ENCODE results near the gene DHRS3.

DNA sequence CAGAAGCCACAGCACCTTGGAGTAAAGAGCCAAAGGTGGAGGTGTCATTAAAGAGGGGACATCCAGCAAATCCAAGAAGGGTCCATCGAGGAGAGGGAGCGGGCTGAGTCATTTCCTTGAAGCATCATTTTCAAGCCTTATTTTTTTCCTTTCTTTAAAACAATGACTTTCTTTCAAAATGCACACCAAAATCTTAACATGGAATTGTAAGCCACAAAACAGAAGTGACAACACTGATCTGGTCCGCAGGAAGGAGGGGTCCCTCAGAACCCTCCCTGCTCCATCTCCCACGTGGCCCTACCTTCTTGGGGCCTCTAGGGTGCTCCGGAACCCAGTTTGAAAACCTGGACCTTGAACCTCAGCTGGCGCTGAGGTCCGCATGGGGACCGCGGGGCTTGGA, 14.8 kb downstream of the DHRS3 start:
- no peak for TF ChIP-seq XBP1 (CRISPR knock-in tag; IDR thresholded peaks at IDR 0.05)
- TF ChIP-seq ARNT (IDR thresholded peaks at IDR 0.05) = no peak
- TF ChIP-seq, protein P1, sequence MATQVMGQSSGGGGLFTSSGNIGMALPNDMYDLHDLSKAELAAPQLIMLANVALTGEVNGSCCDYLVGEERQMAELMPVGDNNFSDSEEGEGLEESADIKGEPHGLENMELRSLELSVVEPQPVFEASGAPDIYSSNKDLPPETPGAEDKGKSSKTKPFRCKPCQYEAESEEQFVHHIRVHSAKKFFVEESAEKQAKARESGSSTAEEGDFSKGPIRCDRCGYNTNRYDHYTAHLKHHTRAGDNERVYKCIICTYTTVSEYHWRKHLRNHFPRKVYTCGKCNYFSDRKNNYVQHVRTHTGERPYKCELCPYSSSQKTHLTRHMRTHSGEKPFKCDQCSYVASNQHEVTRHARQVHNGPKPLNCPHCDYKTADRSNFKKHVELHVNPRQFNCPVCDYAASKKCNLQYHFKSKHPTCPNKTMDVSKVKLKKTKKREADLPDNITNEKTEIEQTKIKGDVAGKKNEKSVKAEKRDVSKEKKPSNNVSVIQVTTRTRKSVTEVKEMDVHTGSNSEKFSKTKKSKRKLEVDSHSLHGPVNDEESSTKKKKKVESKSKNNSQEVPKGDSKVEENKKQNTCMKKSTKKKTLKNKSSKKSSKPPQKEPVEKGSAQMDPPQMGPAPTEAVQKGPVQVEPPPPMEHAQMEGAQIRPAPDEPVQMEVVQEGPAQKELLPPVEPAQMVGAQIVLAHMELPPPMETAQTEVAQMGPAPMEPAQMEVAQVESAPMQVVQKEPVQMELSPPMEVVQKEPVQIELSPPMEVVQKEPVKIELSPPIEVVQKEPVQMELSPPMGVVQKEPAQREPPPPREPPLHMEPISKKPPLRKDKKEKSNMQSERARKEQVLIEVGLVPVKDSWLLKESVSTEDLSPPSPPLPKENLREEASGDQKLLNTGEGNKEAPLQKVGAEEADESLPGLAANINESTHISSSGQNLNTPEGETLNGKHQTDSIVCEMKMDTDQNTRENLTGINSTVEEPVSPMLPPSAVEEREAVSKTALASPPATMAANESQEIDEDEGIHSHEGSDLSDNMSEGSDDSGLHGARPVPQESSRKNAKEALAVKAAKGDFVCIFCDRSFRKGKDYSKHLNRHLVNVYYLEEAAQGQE (IDR thresholded peaks at IDR 0.05; ENCODE audit: borderline replicate concordance in 1 of 2, low read depth in 1 of 2, low read length in 2 of 2) = no peak
- TF ChIP-seq ZNF780A (CRISPR knock-in tag; IDR thresholded peaks at IDR 0.05) = no peak
- TF ChIP-seq CENPX (CRISPR knock-in tag; IDR thresholded peaks at IDR 0.05) = no peak
- TF ChIP-seq ADNP (CRISPR knock-in tag; IDR thresholded peaks at IDR 0.05) = no peak
- TF ChIP-seq, protein P2, sequence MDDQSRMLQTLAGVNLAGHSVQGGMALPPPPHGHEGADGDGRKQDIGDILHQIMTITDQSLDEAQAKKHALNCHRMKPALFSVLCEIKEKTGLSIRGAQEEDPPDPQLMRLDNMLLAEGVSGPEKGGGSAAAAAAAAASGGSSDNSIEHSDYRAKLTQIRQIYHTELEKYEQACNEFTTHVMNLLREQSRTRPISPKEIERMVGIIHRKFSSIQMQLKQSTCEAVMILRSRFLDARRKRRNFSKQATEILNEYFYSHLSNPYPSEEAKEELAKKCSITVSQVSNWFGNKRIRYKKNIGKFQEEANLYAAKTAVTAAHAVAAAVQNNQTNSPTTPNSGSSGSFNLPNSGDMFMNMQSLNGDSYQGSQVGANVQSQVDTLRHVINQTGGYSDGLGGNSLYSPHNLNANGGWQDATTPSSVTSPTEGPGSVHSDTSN (CRISPR knock-in tag; IDR thresholded peaks at IDR 0.05; ENCODE audit: borderline replicate concordance) = no peak
- TF ChIP-seq ZNF577 (CRISPR knock-in tag; IDR thresholded peaks at IDR 0.05; ENCODE audit: borderline replicate concordance, low read depth) = no peak
- TF ChIP-seq SIN3A (IDR thresholded peaks at IDR 0.05; ENCODE audit: borderline replicate concordance, low read depth, low read length) = no peak
- no peak for TF ChIP-seq ZNF282 (IDR thresholded peaks at IDR 0.05; ENCODE audit: partially characterized antibody)
- TF ChIP-seq ZBTB8A (CRISPR knock-in tag; IDR thresholded peaks at IDR 0.05; ENCODE audit: borderline replicate concordance, low read depth) = no peak
